Progenitor cell of endocrine pancreas (in vitro differentiated cells): Measurements from ENCODE around the gene DNAJB11. TPM values are rescaled to one million over a fixed set of nuclear protein-coding genes. Genes with fewer than 3 reads are reported as not detected.

Source experiments
- DNase-seq: peaks from one replicate; pipeline ENCODE4 v3.0.0; 2021; ENCODE audit warnings: low spot score; ENCODE audit not compliant: unreplicated experiment
- H3K27ac Mint-ChIP-seq: 2 replicates; pipeline ENCODE4 v1.8.0; 2021; ENCODE audit warnings: mild to moderate bottlenecking, moderate library complexity, mixed read lengths
- H3K27me3 Mint-ChIP-seq: 2 replicates; pipeline ENCODE4 v1.8.0; 2021; ENCODE audit warnings: mixed read lengths
- H3K36me3 Mint-ChIP-seq: 2 replicates; pipeline ENCODE4 v1.8.0; 2022; ENCODE audit warnings: mixed read lengths; ENCODE audit not compliant: insufficient read depth
- H3K4me1 Mint-ChIP-seq: 2 replicates; pipeline ENCODE4 v1.8.0; 2021; ENCODE audit warnings: low read depth, mixed read lengths
- H3K4me3 Mint-ChIP-seq: 2 replicates; pipeline ENCODE4 v1.8.0; 2021; ENCODE audit warnings: low read depth, mild to moderate bottlenecking, moderate library complexity, mixed read lengths
- H3K9me3 Mint-ChIP-seq: 2 replicates; pipeline ENCODE4 v1.8.0; 2021; ENCODE audit warnings: low read depth, mixed read lengths
- total RNA-seq: library from RNA; stranded (reverse); gene quantifications from 2 replicates; pipeline ENCODE4 v1.2.1, GENCODE V29; 2021
- TF ChIP-seq, protein P1 (sequence below): fragments of 200-600 bp; sonication (generic); IDR thresholded peaks from one replicate; pipeline ENCODE4 v1.5.0; 2021; ENCODE audit warnings: antibody characterized with exemption, mild to moderate bottlenecking; ENCODE audit not compliant: unreplicated experiment

The DNAJB11 gene
- total RNA-seq, 1 donor from 2014 or later, result 53.4 TPM

DNA sequence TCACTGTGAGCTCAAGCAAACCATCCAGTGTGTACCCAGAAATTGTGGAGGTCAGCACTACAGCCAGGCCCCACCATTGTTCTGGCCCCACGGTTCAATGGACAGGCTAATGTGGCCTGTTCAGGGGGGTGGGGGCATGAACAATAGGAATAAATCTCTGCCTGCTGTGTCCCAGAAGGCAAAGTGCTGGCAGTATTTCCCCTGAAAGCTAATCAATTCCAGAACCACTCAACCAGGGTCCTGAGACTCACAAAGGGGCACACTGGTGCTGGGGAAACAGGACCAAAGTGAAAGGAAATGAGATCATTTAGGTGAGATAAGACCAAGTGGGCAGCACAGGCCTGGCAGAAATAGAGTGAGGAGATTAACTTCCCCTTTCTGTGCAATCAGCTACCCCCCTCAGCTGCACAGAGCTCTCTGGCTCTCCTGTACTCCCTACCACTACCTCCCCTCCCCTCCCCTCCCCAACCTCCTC is 37.9 kb upstream of the DNAJB11 start:
- H3K27ac Mint-ChIP-seq, result no peak overlapping the region
- H3K4me1 Mint-ChIP-seq, result peaks cover 9% of the 10 kb centered on the region
- no peak for DNase-seq
- H3K4me3 Mint-ChIP-seq, result no peak overlapping the region
- TF ChIP-seq, protein P1, sequence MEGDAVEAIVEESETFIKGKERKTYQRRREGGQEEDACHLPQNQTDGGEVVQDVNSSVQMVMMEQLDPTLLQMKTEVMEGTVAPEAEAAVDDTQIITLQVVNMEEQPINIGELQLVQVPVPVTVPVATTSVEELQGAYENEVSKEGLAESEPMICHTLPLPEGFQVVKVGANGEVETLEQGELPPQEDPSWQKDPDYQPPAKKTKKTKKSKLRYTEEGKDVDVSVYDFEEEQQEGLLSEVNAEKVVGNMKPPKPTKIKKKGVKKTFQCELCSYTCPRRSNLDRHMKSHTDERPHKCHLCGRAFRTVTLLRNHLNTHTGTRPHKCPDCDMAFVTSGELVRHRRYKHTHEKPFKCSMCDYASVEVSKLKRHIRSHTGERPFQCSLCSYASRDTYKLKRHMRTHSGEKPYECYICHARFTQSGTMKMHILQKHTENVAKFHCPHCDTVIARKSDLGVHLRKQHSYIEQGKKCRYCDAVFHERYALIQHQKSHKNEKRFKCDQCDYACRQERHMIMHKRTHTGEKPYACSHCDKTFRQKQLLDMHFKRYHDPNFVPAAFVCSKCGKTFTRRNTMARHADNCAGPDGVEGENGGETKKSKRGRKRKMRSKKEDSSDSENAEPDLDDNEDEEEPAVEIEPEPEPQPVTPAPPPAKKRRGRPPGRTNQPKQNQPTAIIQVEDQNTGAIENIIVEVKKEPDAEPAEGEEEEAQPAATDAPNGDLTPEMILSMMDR, result no peak
- no peaks in the 10 kb centered on the region for H3K27me3 Mint-ChIP-seq
- H3K36me3 Mint-ChIP-seq, result no peaks in the 10 kb centered on the region
- peaks cover 6% of the 10 kb centered on the region for H3K9me3 Mint-ChIP-seq

DNA sequence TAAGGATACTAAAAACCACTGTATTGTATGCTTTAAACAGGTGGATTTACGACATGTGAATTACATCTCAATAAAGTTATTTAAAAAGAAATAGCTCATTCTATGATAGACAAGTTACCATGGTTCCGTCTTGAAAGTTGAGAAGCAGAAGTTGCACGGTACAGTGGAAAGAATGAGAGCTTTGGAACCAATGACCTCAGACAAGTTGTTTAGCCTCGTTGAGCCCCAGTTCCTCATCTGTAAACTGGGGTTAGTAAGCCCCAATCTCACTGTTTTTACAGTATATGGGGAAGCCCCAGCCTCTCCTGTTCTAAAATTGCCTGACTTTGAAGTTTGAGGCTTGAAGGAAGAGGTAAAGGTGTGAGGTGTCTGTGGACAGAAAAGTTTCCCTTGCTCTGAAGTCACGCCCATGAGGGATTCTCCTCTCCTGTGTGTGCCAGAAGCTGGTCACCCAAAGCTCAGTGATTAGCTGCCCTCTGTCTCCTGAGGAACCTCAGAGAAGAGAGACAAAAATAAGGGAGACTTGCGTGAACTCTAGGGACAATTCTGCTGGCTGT is 36.3 kb upstream of the DNAJB11 start:
- H3K4me1 Mint-ChIP-seq, result peaks cover 9% of the 10 kb centered on the region
- H3K9me3 Mint-ChIP-seq, result no peaks in the 10 kb centered on the region
- H3K27ac Mint-ChIP-seq, result no peak overlapping the region
- H3K27me3 Mint-ChIP-seq, result no peaks in the 10 kb centered on the region
- DNase-seq, result no peak
- no peak overlapping the region for H3K4me3 Mint-ChIP-seq
- no peaks in the 10 kb centered on the region for H3K36me3 Mint-ChIP-seq
- TF ChIP-seq, protein P1, result no peak

DNA sequence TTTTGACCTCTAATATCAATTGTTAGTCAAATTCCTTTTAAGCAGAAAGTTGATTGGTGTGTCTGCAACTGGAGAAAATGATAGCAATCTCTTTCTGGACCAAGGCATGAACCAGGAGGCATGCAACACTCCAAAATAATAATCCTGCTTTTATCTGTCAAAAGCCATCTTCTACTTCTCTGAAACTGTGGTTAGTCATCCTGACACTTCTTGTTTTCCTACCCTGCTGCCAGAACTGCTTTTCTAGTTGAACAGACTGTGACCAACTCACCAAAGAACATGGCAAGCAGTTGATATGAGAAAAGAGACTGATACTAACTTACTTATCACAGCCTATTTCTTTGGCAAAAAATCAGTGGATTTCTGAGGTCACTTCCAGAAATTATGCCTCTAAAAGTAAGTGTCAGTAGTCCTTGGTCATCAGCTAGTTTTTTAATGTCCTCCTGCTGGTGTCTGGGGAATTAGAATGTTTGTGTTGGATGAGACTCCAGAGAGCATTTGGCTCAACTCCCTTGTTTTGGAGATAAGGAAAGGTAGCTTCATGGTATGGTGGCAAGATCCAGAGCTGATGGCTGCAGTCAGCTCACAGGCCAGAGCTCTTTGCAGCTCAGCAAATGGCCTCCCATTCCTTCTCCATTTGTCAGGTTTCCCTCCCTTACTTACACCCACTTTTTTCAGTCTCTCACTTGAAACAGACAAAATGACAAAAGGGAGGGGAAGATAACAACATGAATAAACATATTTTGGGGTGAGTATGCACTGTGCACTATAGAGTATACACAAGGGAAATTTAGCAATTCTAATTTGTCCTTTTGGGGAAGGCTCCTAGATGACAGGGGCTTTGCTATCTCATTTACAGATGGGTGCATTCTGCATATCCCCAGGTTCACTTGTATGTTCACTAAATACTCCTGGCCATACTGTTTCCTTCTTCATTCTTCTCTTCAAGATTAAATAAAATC is 33.4 kb upstream of the DNAJB11 start:
- TF ChIP-seq, protein P1, result no peak

GRCh38 chr3:186538779-186539178 is 31.7 kb upstream of the DNAJB11 start:
- DNase-seq, result no peak
- no peaks in the 10 kb centered on the region for H3K9me3 Mint-ChIP-seq
- no peaks in the 10 kb centered on the region for H3K36me3 Mint-ChIP-seq
- H3K27me3 Mint-ChIP-seq, result no peaks in the 10 kb centered on the region
- peaks cover 1% of the 10 kb centered on the region for H3K4me1 Mint-ChIP-seq
- no peak overlapping the region for H3K27ac Mint-ChIP-seq
- no peak overlapping the region for H3K4me3 Mint-ChIP-seq
- TF ChIP-seq, protein P1, result no peak

More for the DNA sequence above, 33.4 kb upstream of the DNAJB11 start:
- DNase-seq, result no peak
- H3K27me3 Mint-ChIP-seq, result no peaks in the 10 kb centered on the region
- no peak overlapping the region for H3K4me3 Mint-ChIP-seq
- no peak overlapping the region for H3K27ac Mint-ChIP-seq
- no peaks in the 10 kb centered on the region for H3K9me3 Mint-ChIP-seq
- H3K4me1 Mint-ChIP-seq, result peaks cover 9% of the 10 kb centered on the region
- no peaks in the 10 kb centered on the region for H3K36me3 Mint-ChIP-seq

DNA sequence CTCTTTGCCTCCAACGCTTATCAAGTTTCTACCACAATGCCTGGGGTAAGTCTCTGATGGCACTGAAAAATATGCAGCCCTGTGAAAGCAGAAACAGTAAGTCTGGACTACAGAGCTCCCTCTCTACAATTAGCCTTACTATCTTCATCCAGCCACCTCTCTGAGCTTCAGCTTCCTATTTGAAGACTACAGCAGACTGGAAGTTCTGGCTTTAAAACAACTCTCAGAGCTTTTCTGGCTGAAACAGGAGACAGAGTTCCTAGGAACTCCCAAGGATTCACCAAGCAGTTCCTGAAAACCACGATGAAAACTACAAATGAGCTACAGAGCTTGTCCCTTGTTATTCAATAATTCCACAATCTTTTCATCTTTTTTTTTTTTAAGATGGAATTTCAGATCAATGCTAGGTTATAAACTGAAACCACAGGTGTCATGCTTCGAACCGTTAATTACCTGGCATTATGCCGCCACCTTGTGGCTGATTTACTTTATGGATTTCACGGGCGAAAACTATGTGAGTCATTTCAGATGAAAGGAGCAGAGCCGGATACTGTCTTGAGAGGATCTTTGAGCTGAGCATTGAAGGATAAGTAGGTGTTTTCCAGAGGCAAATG is 30.2 kb upstream of the DNAJB11 start:
- Mint-ChIP-seq H3K4me3 (no peak overlapping the region), H3K27ac (no peak overlapping the region)

More for the DNA sequence above, 30.2 kb upstream of the DNAJB11 start:
- no peaks in the 10 kb centered on the region for H3K9me3 Mint-ChIP-seq
- DNase-seq, result peak; percentile 70
- H3K4me1 Mint-ChIP-seq, result peaks cover 1% of the 10 kb centered on the region
- TF ChIP-seq, protein P1, result peak; percentile 84
- no peaks in the 10 kb centered on the region for H3K36me3 Mint-ChIP-seq
- no peaks in the 10 kb centered on the region for H3K27me3 Mint-ChIP-seq
